Measurements from ENCODE around the gene RALB.

GRCh38 chr2:120237491-120237902 is 15.2 kb upstream of the RALB start:
- TF ChIP-seq, protein P1, sequence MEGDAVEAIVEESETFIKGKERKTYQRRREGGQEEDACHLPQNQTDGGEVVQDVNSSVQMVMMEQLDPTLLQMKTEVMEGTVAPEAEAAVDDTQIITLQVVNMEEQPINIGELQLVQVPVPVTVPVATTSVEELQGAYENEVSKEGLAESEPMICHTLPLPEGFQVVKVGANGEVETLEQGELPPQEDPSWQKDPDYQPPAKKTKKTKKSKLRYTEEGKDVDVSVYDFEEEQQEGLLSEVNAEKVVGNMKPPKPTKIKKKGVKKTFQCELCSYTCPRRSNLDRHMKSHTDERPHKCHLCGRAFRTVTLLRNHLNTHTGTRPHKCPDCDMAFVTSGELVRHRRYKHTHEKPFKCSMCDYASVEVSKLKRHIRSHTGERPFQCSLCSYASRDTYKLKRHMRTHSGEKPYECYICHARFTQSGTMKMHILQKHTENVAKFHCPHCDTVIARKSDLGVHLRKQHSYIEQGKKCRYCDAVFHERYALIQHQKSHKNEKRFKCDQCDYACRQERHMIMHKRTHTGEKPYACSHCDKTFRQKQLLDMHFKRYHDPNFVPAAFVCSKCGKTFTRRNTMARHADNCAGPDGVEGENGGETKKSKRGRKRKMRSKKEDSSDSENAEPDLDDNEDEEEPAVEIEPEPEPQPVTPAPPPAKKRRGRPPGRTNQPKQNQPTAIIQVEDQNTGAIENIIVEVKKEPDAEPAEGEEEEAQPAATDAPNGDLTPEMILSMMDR (IDR thresholded peaks at IDR 0.05), result no peak
- no peak for TF ChIP-seq NFE2L1 (CRISPR knock-in tag; IDR thresholded peaks at IDR 0.05)
- TF ChIP-seq ATF2 (CRISPR knock-in tag; IDR thresholded peaks at IDR 0.05; ENCODE audit: borderline replicate concordance, low read depth), result no peak
- no peak for TF ChIP-seq ELF4 (CRISPR knock-in tag; IDR thresholded peaks at IDR 0.05; ENCODE audit: low read depth)
- TF ChIP-seq, protein P2, sequence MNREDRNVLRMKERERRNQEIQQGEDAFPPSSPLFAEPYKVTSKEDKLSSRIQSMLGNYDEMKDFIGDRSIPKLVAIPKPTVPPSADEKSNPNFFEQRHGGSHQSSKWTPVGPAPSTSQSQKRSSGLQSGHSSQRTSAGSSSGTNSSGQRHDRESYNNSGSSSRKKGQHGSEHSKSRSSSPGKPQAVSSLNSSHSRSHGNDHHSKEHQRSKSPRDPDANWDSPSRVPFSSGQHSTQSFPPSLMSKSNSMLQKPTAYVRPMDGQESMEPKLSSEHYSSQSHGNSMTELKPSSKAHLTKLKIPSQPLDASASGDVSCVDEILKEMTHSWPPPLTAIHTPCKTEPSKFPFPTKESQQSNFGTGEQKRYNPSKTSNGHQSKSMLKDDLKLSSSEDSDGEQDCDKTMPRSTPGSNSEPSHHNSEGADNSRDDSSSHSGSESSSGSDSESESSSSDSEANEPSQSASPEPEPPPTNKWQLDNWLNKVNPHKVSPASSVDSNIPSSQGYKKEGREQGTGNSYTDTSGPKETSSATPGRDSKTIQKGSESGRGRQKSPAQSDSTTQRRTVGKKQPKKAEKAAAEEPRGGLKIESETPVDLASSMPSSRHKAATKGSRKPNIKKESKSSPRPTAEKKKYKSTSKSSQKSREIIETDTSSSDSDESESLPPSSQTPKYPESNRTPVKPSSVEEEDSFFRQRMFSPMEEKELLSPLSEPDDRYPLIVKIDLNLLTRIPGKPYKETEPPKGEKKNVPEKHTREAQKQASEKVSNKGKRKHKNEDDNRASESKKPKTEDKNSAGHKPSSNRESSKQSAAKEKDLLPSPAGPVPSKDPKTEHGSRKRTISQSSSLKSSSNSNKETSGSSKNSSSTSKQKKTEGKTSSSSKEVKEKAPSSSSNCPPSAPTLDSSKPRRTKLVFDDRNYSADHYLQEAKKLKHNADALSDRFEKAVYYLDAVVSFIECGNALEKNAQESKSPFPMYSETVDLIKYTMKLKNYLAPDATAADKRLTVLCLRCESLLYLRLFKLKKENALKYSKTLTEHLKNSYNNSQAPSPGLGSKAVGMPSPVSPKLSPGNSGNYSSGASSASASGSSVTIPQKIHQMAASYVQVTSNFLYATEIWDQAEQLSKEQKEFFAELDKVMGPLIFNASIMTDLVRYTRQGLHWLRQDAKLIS (CRISPR knock-in tag; IDR thresholded peaks at IDR 0.05; ENCODE audit: borderline replicate concordance), result no peak
- TF ChIP-seq SP1 (CRISPR knock-in tag; conservative IDR thresholded peaks at IDR 0.05), result no peak
- TF ChIP-seq ETV6 (CRISPR knock-in tag; IDR thresholded peaks at IDR 0.05), result no peak
